Measurements from ENCODE around the gene PDE9A.

- TF ChIP-seq NFIC (IDR thresholded peaks at IDR 0.05): no peak
- TF ChIP-seq REST (IDR thresholded peaks at IDR 0.05; ENCODE audit: low read depth): no peak
- TF ChIP-seq ZBTB7A (IDR thresholded peaks at IDR 0.05; ENCODE audit: low read depth): no peak
- no peak for TF ChIP-seq YY1 (IDR thresholded peaks at IDR 0.05; ENCODE audit: low read depth)
- no peak for TF ChIP-seq TEAD4 (IDR thresholded peaks at IDR 0.05)
- TF ChIP-seq RAD21 (IDR thresholded peaks at IDR 0.05; ENCODE audit: low read depth): no peak
- no peak for TF ChIP-seq EP300 (IDR thresholded peaks at IDR 0.05; ENCODE audit: borderline replicate concordance)
- TF ChIP-seq, protein P1, sequence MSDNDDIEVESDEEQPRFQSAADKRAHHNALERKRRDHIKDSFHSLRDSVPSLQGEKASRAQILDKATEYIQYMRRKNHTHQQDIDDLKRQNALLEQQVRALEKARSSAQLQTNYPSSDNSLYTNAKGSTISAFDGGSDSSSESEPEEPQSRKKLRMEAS (IDR thresholded peaks at IDR 0.05): no peak
Measured at GRCh38 chr21:42633858-42634257, 19.6 kb upstream of the PDE9A start.

Data from Ishikawa (cell line).